Measurements from ENCODE around the gene AXIN1.
"Not testable (repeated sequence)": the region's sequence is repeated elsewhere in the genome, so short reads cannot be mapped to it uniquely, and the experiment has no call there.

The AXIN1 gene

GRCh38 chr16:276426-277077, 76.0 kb downstream of the AXIN1 start:
- H3K4me3 ChIP-seq (ENCODE audit: low read depth, low read length): no peak overlapping the region
- no peak for DNase-seq (ENCODE audit: low read depth)

DNA sequence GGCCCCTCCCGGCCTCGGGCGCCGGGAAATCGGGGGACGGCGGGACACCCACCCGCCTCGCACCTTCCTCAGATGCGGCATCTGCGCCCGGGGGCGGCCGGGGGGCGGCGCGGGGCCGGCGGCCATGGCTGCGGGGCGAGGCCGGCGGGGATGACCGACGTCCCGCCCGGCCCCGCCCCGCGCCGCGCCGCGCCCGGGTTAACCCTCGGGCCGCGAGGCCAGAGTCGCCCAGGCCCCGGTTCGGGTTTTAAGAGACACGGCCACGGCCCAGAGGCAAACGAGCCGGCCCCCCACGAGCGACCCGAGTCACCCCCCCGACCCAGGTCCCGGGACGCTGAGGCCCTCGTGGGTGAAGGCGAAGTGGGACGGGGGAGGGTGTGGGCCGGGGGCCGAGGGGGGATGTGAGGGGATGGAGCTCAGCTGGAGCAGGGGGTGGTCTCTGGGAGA, 76.7 kb downstream of the AXIN1 start, which contains the start of gene RGS11:
RGS11 (minus strand) TSS at position 159 of the 447 bp plus-strand sequence; CDS start at position 126, 33 bp downstream.
- DNase-seq (ENCODE audit: low read depth): no peak
- H3K4me3 ChIP-seq (ENCODE audit: low read depth, low read length): peak within 1 kb of the TSS; percentile 42

GRCh38 chr16:275041-275641, 77.4 kb downstream of the AXIN1 start:
- H3K4me3 ChIP-seq (ENCODE audit: low read depth, low read length): peak overlapping the region; percentile 42
- DNase-seq (ENCODE audit: low read depth): no peak

- H3K4me3 ChIP-seq (ENCODE audit: low read depth, low read length): no peak overlapping the region
- no peak for DNase-seq (ENCODE audit: low read depth)
These were observed 78.7 kb downstream of the AXIN1 start for GRCh38 chr16:273547-274421.

DNA sequence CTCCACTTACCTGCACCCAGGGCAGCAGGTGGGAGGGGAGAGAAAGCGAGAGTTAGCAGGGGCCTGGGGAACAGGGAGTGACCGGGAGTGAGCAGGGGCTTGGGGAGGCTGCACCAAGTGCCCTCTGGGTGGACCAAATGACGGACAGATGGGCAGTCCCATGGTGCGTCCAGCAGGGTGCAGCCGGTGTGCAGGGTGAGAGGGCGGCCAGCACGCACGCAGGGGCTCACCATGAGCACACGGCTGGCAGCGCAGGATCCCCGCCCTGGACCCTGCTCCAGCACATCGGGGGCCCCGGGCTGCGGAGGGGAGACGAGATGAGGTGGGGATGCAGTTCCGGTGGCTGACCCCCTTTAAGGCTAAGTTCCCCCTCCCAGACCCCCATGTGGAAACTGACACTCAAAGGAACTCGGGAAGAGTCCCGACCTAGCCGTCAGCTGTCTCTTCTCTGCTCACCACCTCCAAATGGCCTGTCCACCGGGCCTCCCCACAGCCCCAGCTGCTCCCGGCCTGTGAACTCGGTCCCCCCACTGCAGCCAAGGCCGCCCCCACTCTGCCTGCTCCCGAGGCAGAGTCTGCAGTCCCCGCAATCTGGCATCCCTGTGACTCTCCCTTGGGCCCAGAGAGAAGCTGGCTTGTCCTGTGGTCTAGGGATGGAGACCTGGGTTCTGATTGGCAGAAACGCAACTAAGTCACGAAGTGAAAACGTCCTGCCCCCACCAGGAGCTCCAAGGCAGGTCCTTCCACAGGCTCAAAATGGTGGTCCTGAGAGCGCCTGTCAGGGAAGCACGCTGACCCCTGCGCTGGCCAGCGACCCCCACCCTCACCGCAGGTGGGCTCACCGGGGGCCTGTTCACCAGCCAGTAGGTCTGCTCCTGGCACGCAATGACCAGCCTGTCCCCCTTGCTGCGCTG, 79.6 kb downstream of the AXIN1 start:
- no peak overlapping the region for H3K4me3 ChIP-seq (ENCODE audit: low read depth, low read length)
- no peak for DNase-seq (ENCODE audit: low read depth)

GRCh38 chr16:270381-271255, 81.9 kb downstream of the AXIN1 start:
- H3K4me3 ChIP-seq (ENCODE audit: low read depth, low read length): no peak overlapping the region
- no peak for DNase-seq (ENCODE audit: low read depth)

DNA sequence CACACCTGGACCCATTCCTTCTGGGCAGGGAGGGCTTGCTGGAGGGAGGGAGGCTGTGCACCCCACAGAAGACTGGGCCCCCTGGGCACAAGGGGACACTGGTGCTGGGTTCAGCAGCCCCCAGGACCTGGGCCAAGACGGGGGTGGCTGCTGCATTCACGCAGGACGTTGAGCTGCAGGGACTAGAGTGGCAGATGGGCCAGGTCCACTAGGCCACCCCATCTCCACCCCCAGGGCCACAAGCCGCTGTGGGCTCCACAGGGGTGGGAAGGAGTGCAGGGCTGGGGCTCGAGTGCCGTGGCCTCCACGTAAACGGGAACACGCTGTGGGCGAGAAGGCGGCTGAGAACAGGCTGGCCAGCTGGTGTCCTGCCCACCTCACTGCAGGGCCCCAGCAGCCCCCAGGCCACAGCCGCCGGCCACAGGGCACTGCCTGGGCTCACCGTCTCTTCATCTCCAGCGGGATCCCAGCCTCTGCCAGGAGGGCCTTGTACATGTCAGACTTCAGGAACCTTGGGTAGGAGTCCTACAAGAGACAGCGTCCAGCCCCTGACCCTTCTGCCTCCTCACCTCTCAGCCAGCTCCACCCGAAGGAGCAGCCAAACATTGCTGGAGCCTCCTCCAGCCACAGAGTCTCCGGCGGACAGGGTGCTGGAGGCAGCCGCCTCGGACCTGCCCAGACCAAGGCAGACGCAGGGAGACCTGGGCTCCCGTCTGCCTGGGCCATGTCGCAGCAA, 83.3 kb downstream of the AXIN1 start:
- DNase-seq (ENCODE audit: low read depth): no peak
- no peak overlapping the region for H3K4me3 ChIP-seq (ENCODE audit: low read depth, low read length)

- DNase-seq (ENCODE audit: low read depth): no peak
- H3K4me3 ChIP-seq (ENCODE audit: low read depth, low read length): no peak overlapping the region
These were observed 84.1 kb downstream of the AXIN1 start for GRCh38 chr16:268141-269053.

GRCh38 chr16:267562-267961, 85.0 kb downstream of the AXIN1 start:
- not testable (repeated sequence) for H3K4me3 ChIP-seq (ENCODE audit: low read depth, low read length); DNase-seq (ENCODE audit: low read depth)

DNA sequence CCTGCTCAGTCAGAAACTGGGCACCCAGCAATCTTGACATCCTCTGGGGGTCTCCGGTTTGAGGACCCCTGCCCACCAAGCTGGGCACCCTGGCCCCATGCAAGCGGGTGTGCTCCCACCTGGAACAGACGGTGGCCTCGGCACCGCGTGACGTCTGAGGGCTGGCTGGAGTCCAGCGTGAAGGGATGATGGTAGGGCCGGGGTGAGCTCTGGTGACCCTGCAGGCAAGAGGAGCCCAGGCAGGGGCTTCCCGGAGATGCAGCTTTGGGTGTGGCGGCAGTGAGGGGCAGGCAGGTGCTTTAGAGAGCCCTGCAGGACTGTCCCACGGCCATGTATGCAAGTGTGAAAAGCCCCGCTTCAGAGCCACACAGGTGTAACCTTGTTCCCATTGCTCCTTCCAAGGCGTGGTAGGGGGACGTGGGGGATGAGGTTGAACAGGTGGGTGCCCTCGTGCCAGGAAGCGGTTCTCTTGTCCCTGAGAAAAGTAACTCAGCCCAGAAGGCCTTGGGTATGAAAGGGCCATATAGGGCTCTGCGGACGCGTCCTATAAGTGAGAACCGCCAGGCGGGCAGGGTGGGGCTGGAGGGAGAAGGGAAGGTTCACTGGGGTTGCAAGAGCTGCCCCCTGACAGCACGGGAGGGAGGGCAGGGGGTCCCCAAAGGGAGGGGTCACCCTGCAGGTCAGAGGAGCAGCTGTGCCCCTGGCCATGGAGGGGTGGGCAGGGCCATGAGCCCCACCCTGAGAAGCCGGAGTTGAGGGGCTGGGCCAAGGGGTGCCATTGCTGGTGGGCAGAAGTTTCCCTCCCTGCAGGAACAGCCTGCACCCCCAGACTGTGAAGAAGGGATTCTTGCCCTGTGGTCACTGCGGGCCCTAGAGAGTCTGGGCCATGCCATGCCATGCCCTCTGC, 86.0 kb downstream of the AXIN1 start:
- DNase-seq (ENCODE audit: low read depth): no peak
- no peak overlapping the region for H3K4me3 ChIP-seq (ENCODE audit: low read depth, low read length)

DNA sequence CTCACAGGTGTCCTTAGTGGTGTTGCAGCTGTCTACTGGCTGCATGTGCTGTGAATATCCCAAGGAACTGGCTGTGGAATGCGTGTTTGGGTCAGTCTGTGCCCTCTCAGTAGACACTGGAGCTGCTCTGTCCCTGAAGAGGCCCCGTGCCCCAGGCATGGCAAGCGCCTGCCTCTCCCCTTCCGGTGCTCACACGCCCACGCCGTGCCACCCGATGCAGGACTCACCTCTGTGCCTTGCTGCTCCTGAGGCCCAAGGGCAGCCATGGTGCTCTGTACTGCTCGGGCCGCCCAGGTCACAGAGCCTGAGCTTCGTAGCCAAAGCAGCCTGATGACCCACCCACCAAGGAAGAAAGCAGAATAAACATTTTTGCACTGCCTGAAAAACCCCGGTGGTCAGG, 86.8 kb downstream of the AXIN1 start:
- no peak for DNase-seq (ENCODE audit: low read depth)
- no peak overlapping the region for H3K4me3 ChIP-seq (ENCODE audit: low read depth, low read length)

DNA sequence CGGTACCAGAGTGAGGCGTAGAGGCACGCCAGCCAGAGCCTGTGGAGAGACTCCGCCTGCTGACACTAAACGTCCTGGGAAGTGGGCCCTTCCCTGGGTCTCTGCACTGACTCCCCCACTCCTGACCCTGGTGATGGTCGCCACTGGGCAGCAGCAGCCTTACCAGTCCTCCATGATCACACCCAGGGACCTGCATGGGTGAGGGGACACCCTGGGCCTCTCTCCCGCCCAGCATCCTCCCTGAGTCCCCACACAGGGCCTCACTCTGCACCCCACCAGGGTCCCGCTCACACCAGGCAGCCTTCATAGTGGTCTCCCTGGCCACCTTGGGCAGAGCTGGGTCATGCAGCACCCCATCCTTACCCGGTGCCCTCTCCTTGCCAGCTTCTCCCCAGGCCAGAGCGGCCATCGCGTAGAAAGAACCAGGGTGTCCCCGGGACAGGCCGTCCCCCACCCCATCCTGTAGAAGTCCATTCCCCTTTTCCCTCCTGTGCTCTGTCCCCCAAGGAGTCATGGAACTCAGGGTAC, 87.5 kb downstream of the AXIN1 start:
- DNase-seq (ENCODE audit: low read depth): no peak

GRCh38 chr16:264440-264951, 88.0 kb downstream of the AXIN1 start:
- DNase-seq (ENCODE audit: low read depth): no peak
- H3K4me3 ChIP-seq (ENCODE audit: low read depth, low read length): no peak overlapping the region

More for the DNA sequence above, 87.5 kb downstream of the AXIN1 start:
- no peak overlapping the region for H3K4me3 ChIP-seq (ENCODE audit: low read depth, low read length)

GRCh38 chr16:263944-264343, 88.6 kb downstream of the AXIN1 start:
- no peak overlapping the region for H3K4me3 ChIP-seq (ENCODE audit: low read depth, low read length)
- DNase-seq (ENCODE audit: low read depth): no peak

DNA sequence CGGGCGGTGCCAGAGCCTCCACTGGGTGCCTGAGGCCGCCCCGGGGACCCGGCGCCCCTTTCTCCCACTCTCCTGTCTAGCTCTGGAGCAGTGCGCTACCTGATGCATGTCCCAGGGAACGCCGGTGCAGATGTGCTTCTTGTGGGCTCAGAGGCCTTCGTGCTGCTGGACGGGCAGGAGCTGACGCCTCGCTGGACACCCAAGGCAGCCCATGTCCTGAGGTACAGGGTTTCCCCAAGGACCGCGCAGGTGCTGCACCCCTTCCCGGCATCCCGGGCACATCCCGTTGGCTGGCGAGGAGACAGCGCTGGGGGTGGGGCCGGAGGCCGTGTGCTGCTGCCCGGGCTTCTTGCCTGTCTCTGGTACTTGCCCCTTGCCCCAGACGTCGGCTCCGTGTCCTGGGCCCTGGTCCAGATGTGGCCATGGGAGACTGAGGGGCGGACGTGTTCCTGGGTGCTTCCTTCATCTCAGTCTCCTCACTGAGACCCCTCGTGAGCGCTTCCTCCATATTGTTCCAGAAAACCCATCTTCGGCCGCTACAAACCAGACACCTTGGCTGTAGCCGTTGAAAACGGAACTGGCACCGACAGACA, 89.2 kb downstream of the AXIN1 start:
- H3K4me3 ChIP-seq (ENCODE audit: low read depth, low read length): no peak overlapping the region
- DNase-seq (ENCODE audit: low read depth): no peak
